Neural progenitor cell (in vitro differentiated cells): ENCODE data around the gene SMG1.

Experiments
- EZH2 ChIP-seq: fragments of 200-600 bp; sonication (generic); IDR thresholded peaks from 2 replicates; pipeline ENCODE4 v1.6.1; 2017; ENCODE audit warnings: antibody characterized with exemption, mild to moderate bottlenecking, moderate library complexity
- TF ChIP-seq, protein P1 (sequence below): fragments of 200-600 bp; sonication (generic); IDR thresholded peaks from 2 replicates; pipeline ENCODE4 v1.5.1; 2017; ENCODE audit warnings: antibody characterized with exemption, mild to moderate bottlenecking

DNA sequence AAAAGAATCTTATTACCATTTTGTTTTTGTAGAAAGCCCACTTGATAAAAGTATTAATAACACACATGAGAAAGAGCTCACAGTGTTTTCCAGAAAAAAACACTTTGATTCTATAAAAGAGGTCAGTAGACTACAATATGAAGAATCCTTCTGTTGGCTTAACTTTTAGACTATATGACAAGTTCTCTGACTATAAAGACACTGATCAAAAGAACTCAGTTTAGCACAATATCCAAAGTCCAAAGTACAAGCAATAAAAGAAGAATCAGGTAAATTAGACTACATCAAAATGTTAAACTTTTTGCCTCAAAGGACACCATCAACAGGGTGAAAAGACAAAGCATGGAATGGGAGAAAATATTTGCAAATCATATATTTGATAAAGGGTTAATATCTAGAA, 11.2 kb upstream of the SMG1 start:
- TF ChIP-seq, protein P1, sequence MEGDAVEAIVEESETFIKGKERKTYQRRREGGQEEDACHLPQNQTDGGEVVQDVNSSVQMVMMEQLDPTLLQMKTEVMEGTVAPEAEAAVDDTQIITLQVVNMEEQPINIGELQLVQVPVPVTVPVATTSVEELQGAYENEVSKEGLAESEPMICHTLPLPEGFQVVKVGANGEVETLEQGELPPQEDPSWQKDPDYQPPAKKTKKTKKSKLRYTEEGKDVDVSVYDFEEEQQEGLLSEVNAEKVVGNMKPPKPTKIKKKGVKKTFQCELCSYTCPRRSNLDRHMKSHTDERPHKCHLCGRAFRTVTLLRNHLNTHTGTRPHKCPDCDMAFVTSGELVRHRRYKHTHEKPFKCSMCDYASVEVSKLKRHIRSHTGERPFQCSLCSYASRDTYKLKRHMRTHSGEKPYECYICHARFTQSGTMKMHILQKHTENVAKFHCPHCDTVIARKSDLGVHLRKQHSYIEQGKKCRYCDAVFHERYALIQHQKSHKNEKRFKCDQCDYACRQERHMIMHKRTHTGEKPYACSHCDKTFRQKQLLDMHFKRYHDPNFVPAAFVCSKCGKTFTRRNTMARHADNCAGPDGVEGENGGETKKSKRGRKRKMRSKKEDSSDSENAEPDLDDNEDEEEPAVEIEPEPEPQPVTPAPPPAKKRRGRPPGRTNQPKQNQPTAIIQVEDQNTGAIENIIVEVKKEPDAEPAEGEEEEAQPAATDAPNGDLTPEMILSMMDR: no peak
- no peak for TF ChIP-seq EZH2
